ENCODE measurements around the gene TM7SF2. TPM values are rescaled to one million over a fixed set of nuclear protein-coding genes. Genes with fewer than 3 reads are reported as not detected.
A peak's percentile ranks its signal among the peaks of the same experiment; 100 is the strongest.

TM7SF2 gene
- total RNA-seq, 2 donors from 2014 or later: 97.9 to 108 TPM

DNA sequence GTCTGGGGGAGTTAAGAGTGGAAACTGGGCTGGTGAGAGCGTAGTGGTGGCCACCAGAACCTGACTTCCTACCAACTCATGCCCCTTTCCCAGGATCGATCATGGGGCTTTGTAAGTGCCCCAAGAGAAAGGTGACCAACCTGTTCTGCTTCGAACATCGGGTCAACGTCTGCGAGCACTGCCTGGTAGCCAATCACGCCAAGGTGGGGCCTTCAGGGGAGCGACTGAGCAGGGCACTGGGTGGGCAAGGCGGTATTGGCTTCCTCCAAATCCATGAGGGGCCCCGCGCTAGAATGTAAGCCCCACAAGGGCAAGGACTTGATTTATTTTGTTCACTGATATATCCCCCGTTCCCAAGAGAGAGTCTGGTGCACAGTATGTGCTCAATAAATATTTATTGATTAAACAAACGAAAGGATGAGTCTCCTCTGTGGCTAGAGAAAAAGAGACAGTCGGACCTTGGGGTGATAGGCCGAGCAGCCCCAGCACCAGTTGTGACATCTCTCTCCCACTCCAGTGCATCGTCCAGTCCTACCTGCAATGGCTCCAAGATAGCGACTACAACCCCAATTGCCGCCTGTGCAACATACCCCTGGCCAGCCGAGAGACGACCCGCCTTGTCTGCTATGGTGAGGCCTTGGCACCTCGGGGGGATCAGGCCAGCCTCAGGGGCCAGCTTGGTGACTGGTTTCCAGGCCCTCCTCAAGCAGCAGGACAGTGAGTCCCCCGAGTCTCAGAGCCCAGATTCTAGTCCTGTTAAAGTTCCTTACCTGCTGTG lies 26.9 kb upstream of the TM7SF2 start:
- H3K4me3 ChIP-seq (ENCODE audit: low read length): peak overlapping the region; percentile 99
- Mint-ChIP-seq H3K4me3 (peak overlapping the region; percentile 91), H3K9me3 (no peaks in the 10 kb centered on the region), H3K36me3 (ENCODE audit: low read depth) (peaks cover 49% of the 10 kb centered on the region), H3K4me1 (peaks cover 6% of the 10 kb centered on the region), H3K27me3 (ENCODE audit: insufficient read depth) (no peaks in the 10 kb centered on the region), H3K27ac (peak overlapping the region; percentile 98)
- DNase-seq: no peak
- no peak overlapping the region for H3K27ac ChIP-seq (ENCODE audit: low read depth, low read length)
- no peaks in the 10 kb centered on the region for H3K9me3 ChIP-seq (ENCODE audit: control insufficient read depth, low read length)
- peaks cover 54% of the 10 kb centered on the region for H3K36me3 ChIP-seq (ENCODE audit: control insufficient read depth, insufficient read depth, low read length)
- no peaks in the 10 kb centered on the region for H3K27me3 ChIP-seq (ENCODE audit: control insufficient read depth, insufficient read depth, low read length, poor library complexity, severe bottlenecking)
- WGBS, 2 experiments (ENCODE audit: insufficient coverage in 1 of 2, insufficient read length in 1 of 2): 56 to 60% methylated on average over 19 to 23 of the region's 23 CpGs
- H3K9ac ChIP-seq (ENCODE audit: extremely low read depth, low read length, poor library complexity, severe bottlenecking): peak overlapping the region; percentile 89
- no peaks in the 10 kb centered on the region for H3K4me1 ChIP-seq (ENCODE audit: control insufficient read depth, insufficient read depth, low read length)
- TF ChIP-seq, protein P1, sequence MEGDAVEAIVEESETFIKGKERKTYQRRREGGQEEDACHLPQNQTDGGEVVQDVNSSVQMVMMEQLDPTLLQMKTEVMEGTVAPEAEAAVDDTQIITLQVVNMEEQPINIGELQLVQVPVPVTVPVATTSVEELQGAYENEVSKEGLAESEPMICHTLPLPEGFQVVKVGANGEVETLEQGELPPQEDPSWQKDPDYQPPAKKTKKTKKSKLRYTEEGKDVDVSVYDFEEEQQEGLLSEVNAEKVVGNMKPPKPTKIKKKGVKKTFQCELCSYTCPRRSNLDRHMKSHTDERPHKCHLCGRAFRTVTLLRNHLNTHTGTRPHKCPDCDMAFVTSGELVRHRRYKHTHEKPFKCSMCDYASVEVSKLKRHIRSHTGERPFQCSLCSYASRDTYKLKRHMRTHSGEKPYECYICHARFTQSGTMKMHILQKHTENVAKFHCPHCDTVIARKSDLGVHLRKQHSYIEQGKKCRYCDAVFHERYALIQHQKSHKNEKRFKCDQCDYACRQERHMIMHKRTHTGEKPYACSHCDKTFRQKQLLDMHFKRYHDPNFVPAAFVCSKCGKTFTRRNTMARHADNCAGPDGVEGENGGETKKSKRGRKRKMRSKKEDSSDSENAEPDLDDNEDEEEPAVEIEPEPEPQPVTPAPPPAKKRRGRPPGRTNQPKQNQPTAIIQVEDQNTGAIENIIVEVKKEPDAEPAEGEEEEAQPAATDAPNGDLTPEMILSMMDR (conservative IDR thresholded peaks at IDR 0.05): no peak

- Mint-ChIP-seq H3K4me3 (peak overlapping the region; percentile 91), H3K4me1 (peaks cover 6% of the 10 kb centered on the region), H3K27me3 (ENCODE audit: insufficient read depth) (no peaks in the 10 kb centered on the region), H3K36me3 (ENCODE audit: low read depth) (peaks cover 47% of the 10 kb centered on the region), H3K27ac (no peak overlapping the region), H3K9me3 (no peaks in the 10 kb centered on the region)
- TF ChIP-seq, protein P1 (conservative IDR thresholded peaks at IDR 0.05): no peak
- Histone ChIP-seq H3K9ac (ENCODE audit: extremely low read depth, low read length, poor library complexity, severe bottlenecking) (no peak overlapping the region), H3K27ac (ENCODE audit: low read depth, low read length) (no peak overlapping the region), H3K4me3 (ENCODE audit: low read length) (peak overlapping the region; percentile 99), H3K9me3 (ENCODE audit: control insufficient read depth, low read length) (no peaks in the 10 kb centered on the region), H3K27me3 (ENCODE audit: control insufficient read depth, insufficient read depth, low read length, poor library complexity, severe bottlenecking) (no peaks in the 10 kb centered on the region), H3K36me3 (ENCODE audit: control insufficient read depth, insufficient read depth, low read length) (peaks cover 50% of the 10 kb centered on the region), H3K4me1 (ENCODE audit: control insufficient read depth, insufficient read depth, low read length) (no peaks in the 10 kb centered on the region)
- 90 to 100% methylated on average over 4 of the region's 4 CpGs for WGBS, 2 experiments (ENCODE audit: insufficient coverage in 1 of 2, insufficient read length in 1 of 2)
- no peak for DNase-seq
Measured at GRCh38 chr11:65085446-65085845, 26.2 kb upstream of the TM7SF2 start.

GRCh38 chr11:65086809-65087208 lies 24.9 kb upstream of the TM7SF2 start:
- Histone ChIP-seq H3K27ac (ENCODE audit: low read depth, low read length) (no peak overlapping the region), H3K36me3 (ENCODE audit: control insufficient read depth, insufficient read depth, low read length) (peaks cover 39% of the 10 kb centered on the region), H3K4me3 (ENCODE audit: low read length) (no peak overlapping the region), H3K4me1 (ENCODE audit: control insufficient read depth, insufficient read depth, low read length) (no peaks in the 10 kb centered on the region), H3K9me3 (ENCODE audit: control insufficient read depth, low read length) (no peaks in the 10 kb centered on the region), H3K27me3 (ENCODE audit: control insufficient read depth, insufficient read depth, low read length, poor library complexity, severe bottlenecking) (no peaks in the 10 kb centered on the region), H3K9ac (ENCODE audit: extremely low read depth, low read length, poor library complexity, severe bottlenecking) (no peak overlapping the region)
- no peak for DNase-seq
- TF ChIP-seq, protein P1 (conservative IDR thresholded peaks at IDR 0.05): no peak
- H3K27ac Mint-ChIP-seq: no peak overlapping the region
- no peaks in the 10 kb centered on the region for H3K27me3 Mint-ChIP-seq (ENCODE audit: insufficient read depth)
- H3K36me3 Mint-ChIP-seq (ENCODE audit: low read depth): peaks cover 41% of the 10 kb centered on the region
- peaks cover 6% of the 10 kb centered on the region for H3K4me1 Mint-ChIP-seq
- H3K9me3 Mint-ChIP-seq: no peaks in the 10 kb centered on the region
- WGBS, 2 experiments (ENCODE audit: insufficient coverage in 1 of 2, insufficient read length in 1 of 2): 92 to 100% methylated on average over 1 to 9 of the region's 9 CpGs
- no peak overlapping the region for H3K4me3 Mint-ChIP-seq
